T-helper 1 cell treated with Interleukin-12 subunit alpha and Interleukin-12 subunit beta and Interleukin-4 antibody, amounts not matched to agents 30 ng/mL and 1 ng/mL, for 36 hours (primary cell): ENCODE measurements around the gene AMD1. TPM values are rescaled to one million over a fixed set of nuclear protein-coding genes. Genes with fewer than 3 reads are reported as not detected.
"Not testable (repeated sequence)": the region's sequence is repeated elsewhere in the genome, so short reads cannot be mapped to it uniquely, and the experiment has no call there.

Experiments
- intact Hi-C: fragments of 100-400 bp; cut with micrococcal nuclease; formaldehyde crosslinking; loops from one replicate; pipeline ENCODE4 v1.15.1; 2024
- total RNA-seq: library from RNA; stranded (reverse); gene quantifications from 2 replicates; pipeline ENCODE4 v1.2.3, GENCODE V29; 2022

The AMD1 gene
- total RNA-seq, 1 donor from 2014 or later = 74.1 TPM

DNA sequence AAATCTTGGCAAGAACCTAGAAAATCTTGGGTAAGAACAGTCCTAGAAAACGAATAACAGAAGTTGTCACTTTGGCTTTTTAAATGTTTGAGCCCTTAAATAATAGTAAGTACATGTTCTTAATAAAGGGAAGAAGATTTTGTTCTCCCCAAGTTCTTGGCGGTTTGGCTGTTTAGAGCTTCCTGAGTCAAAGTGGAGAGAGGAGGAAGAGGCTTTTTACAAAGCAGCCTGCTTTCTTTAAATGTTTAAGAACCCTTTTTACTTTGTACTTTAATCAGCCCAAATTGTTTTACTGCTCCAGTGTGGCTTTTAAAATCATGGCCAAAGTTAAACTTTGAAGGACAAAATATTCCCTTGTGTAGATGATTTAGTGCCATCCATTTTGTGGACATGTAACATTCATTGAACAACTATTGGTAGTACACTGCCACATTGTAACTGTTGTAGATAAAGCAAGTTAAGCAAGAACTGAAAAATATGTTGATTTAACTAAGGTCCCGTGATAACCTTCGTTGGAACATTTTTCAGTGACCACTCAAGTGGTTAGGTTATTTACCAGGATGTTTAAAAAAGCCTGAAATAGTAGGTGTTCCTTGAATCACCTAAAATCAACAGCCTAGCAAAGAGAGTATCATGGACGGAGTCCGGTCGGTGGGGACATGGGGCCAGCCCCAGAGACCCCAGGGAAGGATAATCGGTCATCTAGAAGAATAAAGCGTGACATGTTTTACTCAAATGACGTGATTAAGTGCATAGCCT is 2.4 kb downstream of the AMD1 start:
- intact Hi-C loops = loop anchor here (1.0 to 10.0 kb wide), 6 partner anchors 606 to 1785 kb away; partner anchors contain the start of genes AK9, FIG4, FYN and MICAL1

DNA sequence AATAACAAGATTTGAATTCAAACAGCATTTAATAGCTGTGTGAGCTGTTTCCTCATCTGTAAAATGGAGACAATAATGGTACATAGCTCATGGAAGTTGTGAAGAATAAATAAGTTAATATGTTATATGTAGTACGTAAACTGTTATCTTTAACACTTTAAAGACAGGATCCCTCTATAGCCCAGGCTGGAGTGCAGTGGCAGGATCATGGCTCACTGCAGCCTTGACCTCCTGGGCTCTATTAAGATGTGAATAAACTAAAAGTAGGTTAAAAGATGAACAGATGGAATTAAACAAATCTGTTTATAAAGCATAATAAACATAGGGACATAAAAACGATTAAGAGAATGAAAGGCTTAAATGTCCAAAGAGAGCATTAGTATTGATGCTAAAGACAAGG is 3.0 kb downstream of the AMD1 start:
- intact Hi-C loops = loop anchor here (5.0 to 10.0 kb wide), 5 partner anchors 877 to 1785 kb away; partner anchors contain the start of genes AK9, FIG4, FYN and MICAL1

DNA sequence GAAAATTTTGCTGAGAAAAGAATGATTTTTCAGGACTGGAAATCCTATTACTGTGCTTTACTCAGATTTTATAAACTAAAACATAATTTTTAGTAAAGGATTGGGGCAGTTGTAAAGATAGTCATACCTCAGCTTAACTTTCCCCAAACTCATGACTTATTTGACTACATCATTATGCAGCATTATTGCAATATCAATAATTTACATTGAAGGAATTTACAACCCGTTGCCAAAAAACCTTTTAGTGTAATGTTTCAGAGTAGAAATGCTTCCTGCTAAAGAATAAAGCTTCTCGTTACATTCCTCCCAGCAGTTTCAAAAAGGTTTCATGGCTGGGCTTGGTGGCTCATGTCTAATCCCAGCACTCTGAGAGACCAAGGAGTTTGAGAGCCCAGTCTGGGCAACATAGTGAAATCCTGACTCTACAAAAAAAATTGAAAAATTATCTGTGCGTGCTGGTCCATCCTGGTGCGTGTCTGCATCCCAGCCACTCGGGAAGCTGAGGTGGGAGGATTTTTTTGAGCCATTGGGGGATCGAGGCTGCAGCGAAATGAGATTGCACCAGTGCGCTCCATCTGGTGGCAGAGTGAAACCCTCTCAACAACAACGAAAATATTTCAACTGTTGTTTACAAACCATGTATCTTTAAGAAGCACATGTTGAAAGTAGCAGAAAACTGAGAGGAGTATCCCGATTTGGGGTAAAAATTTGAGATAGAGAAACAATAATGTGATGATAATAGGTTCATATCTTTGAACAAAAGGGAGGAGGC is 4.4 kb downstream of the AMD1 start:
- intact Hi-C loops = loop anchor here (1.0 to 10.0 kb wide), 8 partner anchors 70 to 1787 kb away; partner anchors contain the start of genes AK9, FIG4, FYN and MICAL1

- intact Hi-C loops = no loop called here
These were observed 6.1 kb downstream of the AMD1 start for GRCh38 chr6:110880651-110881050.

DNA sequence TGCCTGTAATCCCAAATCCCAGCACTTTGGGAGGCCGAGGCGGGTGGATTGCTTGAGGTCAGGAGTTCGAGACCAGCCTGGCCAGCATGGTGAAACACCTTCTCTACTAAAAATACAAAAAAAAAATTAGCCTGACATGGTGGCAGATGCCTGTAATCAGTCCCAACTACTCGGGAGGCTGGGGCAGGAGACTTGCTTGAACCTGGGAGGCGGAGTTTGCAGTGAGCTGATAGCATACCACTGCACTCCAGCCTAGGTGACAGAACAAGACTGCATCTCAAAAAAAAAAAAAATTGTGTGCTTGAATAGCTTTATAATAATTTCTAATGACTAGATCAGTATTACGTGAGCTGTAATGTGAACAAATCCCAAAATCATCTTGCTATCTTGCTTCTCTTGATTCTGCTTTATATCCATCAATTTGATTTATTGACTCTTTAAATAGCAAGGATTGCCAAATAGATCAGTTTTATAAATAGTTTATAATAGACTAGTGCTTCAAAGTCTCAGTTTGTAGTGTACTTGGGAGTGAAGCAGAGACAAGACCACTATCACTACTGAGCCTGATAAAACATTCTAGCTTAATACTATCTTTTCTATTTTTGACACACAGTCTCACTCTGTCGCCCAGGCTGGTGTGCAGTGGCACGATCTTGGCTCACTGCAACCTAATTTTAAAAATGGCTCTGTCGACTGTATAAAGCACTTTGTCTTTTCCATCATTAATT is 7.1 kb downstream of the AMD1 start:
- intact Hi-C loops = no loop called here

- intact Hi-C loops = no loop called here
These were observed 7.7 kb downstream of the AMD1 start for GRCh38 chr6:110882274-110882619.

- intact Hi-C loops = no loop called here
These were observed 8.4 kb downstream of the AMD1 start for GRCh38 chr6:110882824-110883554.

- intact Hi-C loops = no loop called here
These were observed 9.7 kb downstream of the AMD1 start for GRCh38 chr6:110884321-110884720.

DNA sequence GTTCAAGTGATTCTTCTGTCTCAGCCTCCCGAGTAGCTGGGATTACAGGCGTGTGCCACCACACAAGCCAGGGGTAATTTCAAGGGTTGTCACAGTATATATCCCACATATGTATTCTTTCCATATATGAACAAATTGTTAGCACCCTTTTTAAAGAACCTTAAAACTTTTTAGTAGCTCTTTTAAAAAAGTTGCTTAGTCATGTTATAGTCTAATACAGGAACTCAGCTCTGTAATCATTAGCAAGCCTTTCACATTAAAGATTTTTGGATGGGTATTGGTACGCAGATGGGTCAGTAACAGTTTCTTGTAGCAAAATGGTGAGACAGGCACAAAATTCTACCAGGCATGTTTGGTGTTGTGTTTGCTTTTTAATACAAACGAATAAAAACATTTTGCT is 10.9 kb downstream of the AMD1 start:
- intact Hi-C loops = no loop called here

DNA sequence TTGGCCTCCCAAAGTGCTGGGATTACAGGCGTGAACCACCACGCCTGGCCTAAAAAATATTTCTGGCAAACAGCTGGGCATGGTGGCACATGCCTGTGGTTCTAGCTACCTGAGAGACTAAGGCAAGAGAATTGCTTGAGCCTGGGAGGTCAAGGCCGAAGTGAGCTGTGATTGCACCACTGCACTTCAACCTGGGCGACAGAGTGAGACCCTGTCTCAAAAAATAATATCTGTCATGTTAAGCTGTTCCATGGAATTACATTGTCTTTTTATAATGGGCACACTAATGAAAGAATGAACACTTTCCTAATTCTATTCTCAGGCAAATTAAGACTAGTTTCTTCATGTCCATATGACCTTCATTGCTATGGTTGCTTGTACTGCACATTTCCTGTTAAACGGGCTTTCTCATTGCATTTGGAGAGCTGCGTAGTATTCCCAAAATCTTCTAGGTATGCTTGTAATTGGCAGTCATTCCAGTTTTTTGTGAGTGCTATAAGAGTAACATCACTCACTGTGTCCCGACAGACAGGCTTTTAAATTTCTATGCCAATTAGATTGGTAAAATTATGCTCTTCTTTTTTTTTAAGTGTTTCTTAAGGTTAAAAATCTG is 12.1 kb downstream of the AMD1 start:
- intact Hi-C loops = no loop called here

- intact Hi-C loops = no loop called here
These were observed 15.7 kb downstream of the AMD1 start for GRCh38 chr6:110890288-110890687.

GRCh38 chr6:110895907-110896608 is 21.5 kb downstream of the AMD1 start:
- intact Hi-C loops = no loop called here

DNA sequence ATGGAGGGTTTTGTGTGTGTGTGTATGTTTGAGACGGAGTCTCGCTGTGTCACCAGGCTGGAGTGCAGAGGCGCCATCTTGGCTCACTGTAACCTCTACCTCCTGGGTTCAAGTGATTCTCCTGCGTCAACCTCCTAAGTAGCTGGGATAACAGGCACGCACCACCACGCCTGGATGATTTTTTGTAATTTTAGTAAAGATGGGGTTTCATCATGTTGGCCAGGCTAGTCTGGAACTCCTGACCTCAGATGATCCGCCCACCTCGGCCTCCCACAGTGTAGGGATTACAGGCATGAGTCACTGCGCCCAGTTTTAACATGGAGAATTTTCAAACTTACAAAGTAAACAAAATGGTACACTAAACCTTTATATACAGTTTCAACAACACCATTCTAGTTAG is 22.8 kb downstream of the AMD1 start:
- intact Hi-C loops = no loop called here

DNA sequence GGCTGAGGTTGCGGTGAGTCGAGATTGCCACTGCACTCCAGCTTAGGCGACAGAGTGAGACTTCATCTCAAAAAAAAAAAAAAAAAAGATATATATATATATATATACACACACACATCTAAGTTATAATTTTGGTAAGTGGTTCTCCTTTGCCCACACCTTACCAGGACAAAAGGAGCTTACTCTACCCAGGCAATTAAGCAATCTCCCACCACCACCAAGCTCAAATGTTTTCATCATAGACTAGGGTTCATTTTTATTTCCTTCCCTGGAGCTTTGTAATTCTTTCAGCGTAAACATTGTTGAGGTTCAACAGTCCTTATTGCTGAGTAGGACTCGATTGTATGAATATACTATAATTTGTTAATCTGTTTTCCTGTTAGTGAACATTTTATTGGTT is 23.5 kb downstream of the AMD1 start:
- intact Hi-C loops = no loop called here

GRCh38 chr6:110900028-110900598 is 25.5 kb downstream of the AMD1 start:
- intact Hi-C loops = no loop called here

DNA sequence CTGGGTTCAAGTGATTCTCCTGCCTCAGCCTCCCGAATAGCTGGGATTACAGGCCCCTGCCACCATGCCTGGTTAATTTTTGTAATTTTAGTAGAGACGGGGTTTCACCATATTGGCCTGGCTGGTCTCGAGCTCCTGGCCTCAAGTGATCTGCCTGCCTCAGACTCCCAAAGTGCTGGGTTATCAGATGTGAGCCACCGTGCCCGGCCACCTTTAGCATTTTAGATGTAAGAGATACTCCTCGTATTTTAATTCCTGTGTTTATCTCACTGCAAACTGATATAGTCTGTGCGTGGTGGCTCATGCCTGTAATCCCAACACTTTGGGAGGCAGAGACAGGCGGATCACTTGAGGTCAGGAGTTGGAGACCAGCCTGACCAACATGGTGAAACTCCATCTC is 27.0 kb downstream of the AMD1 start:
- intact Hi-C loops = not testable (repeated sequence)

GRCh38 chr6:110902091-110902490 is 27.5 kb downstream of the AMD1 start:
- intact Hi-C loops = no loop called here

- intact Hi-C loops = not testable (repeated sequence)
These were observed 31.7 kb downstream of the AMD1 start for GRCh38 chr6:110906273-110906672.

DNA sequence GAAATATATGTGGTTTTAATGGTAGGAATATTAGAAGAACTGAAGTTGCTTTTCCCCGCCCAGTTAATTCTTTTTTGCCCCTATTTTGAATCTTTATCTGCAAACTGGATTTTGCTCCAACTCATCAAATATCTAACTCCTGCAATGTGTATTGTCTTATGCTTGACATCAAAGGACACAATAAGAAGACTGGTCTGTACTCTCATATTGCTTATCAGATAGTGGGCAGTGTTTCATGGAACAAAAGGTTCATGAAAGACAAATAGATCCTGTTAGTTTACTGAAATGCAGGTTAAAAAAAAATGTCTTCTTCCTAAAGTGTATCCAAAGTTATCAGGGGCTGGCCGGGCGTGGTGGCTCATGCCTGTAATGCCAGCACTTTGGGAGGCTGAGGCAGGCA is 56.2 kb downstream of the AMD1 start:
- intact Hi-C loops = loop anchor here (1.0 kb wide), 1 partner anchor 14 kb away; no protein-coding TSS in a partner anchor

DNA sequence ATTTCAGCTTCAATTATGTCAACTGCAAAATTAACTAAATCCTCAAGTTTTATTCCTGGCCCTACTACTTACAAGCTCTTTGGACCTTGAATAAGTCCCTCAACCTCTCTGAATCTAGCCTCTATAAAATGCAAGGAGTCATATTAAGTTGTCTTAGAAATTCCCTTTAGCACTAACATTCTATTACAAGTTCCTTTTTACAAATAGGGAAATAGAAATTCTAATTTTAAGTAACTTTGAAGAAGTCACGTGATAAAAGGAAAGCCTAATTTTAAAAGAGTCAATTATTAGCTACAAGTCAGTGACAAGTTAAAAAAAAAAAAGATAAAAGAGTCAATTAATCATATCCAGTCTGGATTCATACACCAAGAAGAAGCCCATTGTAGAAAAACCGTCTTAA is 59.3 kb downstream of the AMD1 start:
- intact Hi-C loops = no loop called here
